Tibial nerve (tissue), 4 donors: ENCODE results near the gene CD200.
"Not testable (repeated sequence)": the region's sequence is repeated elsewhere in the genome, so short reads cannot be mapped to it uniquely, and the experiment has no call there.

Source experiments
- EP300 ChIP-seq, 2 donors: sonication (generic); formaldehyde crosslinking; IDR thresholded peaks; one replicate each; pipeline ENCODE4 v1.6.1; 2017; ENCODE audit warnings: antibody characterized with exemption in 2 of 2, mild to moderate bottlenecking in 1 of 2
- POLR2A ChIP-seq, 2 donors: fragments of 450-650 bp; IDR thresholded peaks; one replicate each; pipeline ENCODE4 v1.6.1; 2017; ENCODE audit warnings: antibody characterized with exemption in 2 of 2, mild to moderate bottlenecking in 2 of 2, moderate library complexity in 2 of 2
- TF ChIP-seq, protein P1 (sequence below), 5 experiments: fragments of 200-600 bp in 3 of 5; fragments of 450-650 bp in 2 of 5; sonication (generic) in 3 of 5; IDR thresholded peaks; one replicate each; pipeline ENCODE4 v1.5.1; 2016 to 2019; ENCODE audit warnings: antibody characterized with exemption in 5 of 5, mild to moderate bottlenecking in 3 of 5, moderate library complexity in 2 of 5

DNA sequence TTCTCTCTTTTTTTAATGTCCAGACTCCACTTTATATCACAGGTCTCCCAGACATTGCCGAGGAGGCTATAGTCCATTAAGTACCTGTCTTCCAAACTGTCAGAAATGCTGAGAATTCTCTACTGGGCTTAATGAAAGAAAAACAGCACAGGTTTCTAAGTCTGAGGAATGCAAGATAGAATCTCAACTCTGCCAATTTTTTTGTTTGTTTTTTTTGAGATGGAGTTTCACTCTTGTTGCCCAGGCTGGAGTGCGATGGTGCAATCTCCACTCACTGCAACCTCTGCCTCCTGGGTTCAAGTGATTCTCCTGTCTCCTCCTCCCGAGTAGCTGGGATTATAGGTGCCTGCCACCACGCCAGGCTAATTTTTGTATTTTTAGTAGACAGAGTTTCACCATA lies 45.4 kb downstream of the CD200 start:
- TF ChIP-seq POLR2A, EP300 (IDR thresholded peaks at IDR 0.05): not testable (repeated sequence)
- TF ChIP-seq, protein P1, sequence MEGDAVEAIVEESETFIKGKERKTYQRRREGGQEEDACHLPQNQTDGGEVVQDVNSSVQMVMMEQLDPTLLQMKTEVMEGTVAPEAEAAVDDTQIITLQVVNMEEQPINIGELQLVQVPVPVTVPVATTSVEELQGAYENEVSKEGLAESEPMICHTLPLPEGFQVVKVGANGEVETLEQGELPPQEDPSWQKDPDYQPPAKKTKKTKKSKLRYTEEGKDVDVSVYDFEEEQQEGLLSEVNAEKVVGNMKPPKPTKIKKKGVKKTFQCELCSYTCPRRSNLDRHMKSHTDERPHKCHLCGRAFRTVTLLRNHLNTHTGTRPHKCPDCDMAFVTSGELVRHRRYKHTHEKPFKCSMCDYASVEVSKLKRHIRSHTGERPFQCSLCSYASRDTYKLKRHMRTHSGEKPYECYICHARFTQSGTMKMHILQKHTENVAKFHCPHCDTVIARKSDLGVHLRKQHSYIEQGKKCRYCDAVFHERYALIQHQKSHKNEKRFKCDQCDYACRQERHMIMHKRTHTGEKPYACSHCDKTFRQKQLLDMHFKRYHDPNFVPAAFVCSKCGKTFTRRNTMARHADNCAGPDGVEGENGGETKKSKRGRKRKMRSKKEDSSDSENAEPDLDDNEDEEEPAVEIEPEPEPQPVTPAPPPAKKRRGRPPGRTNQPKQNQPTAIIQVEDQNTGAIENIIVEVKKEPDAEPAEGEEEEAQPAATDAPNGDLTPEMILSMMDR (IDR thresholded peaks at IDR 0.05): not testable (repeated sequence)
